HuH-7 (cell line): ENCODE data around the gene SSC5D.

ENCODE experiments used
- DNase-seq: peaks from one replicate; pipeline ENCODE4 v3.0.0; 2011; ENCODE audit warnings: low spot score

The SSC5D gene

DNA sequence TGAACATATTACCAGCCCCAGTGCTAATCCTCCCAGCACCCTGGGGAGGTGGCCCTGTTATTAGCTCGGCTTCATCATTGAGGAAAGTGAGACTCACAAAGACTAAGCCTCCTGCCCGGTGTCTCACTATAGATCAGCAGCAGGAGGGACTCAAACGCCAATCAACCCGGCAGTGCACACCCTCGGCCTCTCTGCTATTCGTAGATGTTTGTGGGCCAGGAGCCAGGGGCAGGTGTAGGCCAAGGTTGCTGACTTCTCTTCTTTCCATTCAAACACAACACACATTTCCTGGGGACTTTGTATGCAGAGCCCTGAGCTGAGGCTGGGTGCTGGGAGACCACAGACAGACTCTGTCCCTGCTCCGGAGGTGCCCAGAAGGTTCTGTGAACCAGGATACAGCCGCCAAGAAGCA, 66.5 kb downstream of the SSC5D start:
- no peak for DNase-seq

DNA sequence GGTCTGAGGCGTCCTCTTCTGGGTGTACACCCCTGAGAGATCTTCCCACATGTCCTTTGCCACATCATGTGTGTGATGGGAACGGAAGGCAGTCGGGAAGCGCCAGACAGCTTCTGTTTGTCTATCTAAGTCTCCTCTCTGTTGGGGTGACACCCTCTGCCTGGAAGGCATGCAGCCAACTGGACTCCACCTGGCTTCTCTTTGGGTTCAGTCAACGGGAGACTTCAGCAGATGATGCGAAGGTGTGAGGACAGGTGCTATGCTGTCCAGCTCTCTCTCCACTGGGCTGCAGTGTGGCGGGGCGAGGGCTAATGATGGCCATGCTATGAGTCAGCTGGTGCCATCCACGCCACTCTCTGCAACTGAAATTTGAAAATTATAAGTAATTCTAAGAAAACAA, 71.4 kb downstream of the SSC5D start:
- DNase-seq: no peak

DNA sequence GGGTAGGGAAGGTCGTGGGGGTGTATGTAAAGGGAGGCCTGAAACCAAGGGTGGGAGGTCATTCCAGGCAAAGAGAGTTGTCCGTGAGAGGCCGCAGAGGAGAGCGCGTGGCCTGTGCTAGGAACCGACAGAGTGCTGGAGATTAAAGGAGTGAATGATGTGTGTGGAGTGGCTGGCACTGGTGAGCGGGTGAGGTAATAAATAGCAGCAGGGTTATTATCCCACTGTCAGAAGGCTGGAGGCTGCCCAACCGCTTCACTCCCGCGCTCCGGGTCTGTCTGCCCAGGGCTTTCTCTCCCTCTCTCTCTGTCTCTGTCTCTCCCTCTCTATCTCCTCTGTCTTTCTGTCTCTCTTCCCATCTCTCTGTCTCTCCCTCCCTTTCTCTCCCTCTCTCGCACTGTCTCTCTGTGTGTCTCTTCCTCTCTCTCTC, 75.0 kb downstream of the SSC5D start:
- no peak for DNase-seq

DNA sequence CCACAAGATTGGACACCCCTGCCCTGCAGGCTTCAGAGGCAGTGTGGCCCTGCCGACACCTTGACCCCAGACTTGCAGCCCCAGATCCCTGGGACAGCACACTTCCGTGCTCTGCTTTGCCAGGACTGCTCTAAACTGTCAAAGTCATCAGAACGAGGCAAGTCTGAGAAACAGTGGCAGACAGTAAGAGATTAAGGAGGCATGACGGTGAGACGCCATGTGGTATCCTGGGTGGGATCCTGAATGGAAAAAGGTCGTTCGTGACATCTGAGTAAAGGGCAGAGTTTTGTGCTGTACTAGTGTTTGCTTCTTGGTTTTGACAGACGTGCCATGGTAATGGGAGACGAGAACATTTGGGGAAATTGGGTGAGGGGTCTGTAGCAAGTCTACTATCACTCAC, 78.6 kb downstream of the SSC5D start:
- DNase-seq: no peak

DNA sequence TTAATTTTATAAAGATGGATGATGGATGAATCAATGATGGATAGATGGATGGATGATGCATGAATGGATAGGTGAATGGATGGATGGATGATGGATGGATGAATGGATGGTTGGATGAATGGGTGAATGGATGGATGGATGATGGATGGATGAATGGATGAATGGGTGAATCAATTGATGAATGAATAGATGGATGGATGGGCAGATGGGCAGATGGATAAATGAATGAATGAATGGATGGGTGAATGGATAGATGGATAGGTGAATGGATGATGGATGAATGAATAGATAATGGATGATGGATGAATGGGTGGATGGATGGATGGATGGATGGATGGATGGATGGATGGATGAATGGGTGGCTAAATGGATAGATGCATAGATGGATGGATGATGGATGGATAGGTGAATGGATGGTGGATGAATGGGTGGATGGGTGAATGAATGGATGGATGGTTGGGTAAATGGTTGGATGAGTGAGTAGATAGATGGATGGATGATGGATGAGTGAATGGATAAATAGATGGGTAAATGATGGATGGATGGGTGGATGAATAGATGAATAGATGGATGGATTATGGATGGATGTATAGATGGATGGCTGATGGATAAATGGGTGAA, 79.6 kb downstream of the SSC5D start:
- no peak for DNase-seq
